ENCODE results near the gene LYST.
A peak's percentile ranks its signal among the peaks of the same experiment; 100 is the strongest.

LYST gene

GRCh38 chr1:235749755-235750300 is 116.9 kb downstream of the LYST start:
- no peak for DNase-seq

GRCh38 chr1:235748747-235749146 is 118.0 kb downstream of the LYST start:
- no peak for DNase-seq

- no peak for DNase-seq
These were observed 120.5 kb downstream of the LYST start for GRCh38 chr1:235746245-235746644.

- no peak for DNase-seq
These were observed 121.1 kb downstream of the LYST start for GRCh38 chr1:235745503-235746136.

GRCh38 chr1:235742914-235743599 is 123.6 kb downstream of the LYST start:
- no peak for DNase-seq

GRCh38 chr1:235741294-235741693 is 125.4 kb downstream of the LYST start:
- DNase-seq = no peak

- DNase-seq = no peak
These were observed 127.1 kb downstream of the LYST start for GRCh38 chr1:235739631-235740030.

GRCh38 chr1:235739124-235739523 is 127.6 kb downstream of the LYST start:
- no peak for DNase-seq

- no peak for DNase-seq
These were observed 129.0 kb downstream of the LYST start for GRCh38 chr1:235737751-235738150.

- DNase-seq = no peak
These were observed 130.4 kb downstream of the LYST start for GRCh38 chr1:235736263-235736662.

GRCh38 chr1:235735621-235736020 is 131.1 kb downstream of the LYST start:
- DNase-seq = no peak

- DNase-seq = peak in 1 of 2 donors; percentile 13
These were observed 132.4 kb downstream of the LYST start for GRCh38 chr1:235734335-235734734.

- no peak for DNase-seq
These were observed 136.7 kb downstream of the LYST start for GRCh38 chr1:235730007-235730406.

- no peak for DNase-seq
These were observed 140.1 kb downstream of the LYST start for GRCh38 chr1:235726557-235726956.

GRCh38 chr1:235725434-235725833 is 141.3 kb downstream of the LYST start:
- DNase-seq = no peak

- DNase-seq = no peak
These were observed 142.0 kb downstream of the LYST start for GRCh38 chr1:235724730-235725129.

GRCh38 chr1:235722858-235723257 is 143.8 kb downstream of the LYST start:
- DNase-seq = no peak

- DNase-seq = no peak
These were observed 144.7 kb downstream of the LYST start for GRCh38 chr1:235721982-235722381.

GRCh38 chr1:235720544-235720943 is 146.2 kb downstream of the LYST start:
- DNase-seq = no peak

- no peak for DNase-seq
These were observed 152.4 kb downstream of the LYST start for GRCh38 chr1:235714205-235714897.

GRCh38 chr1:235712812-235713211 is 153.9 kb downstream of the LYST start:
- DNase-seq = no peak

GRCh38 chr1:235710687-235711086 is 156.0 kb downstream of the LYST start:
- DNase-seq = no peak

GRCh38 chr1:235709018-235709417 is 157.7 kb downstream of the LYST start:
- DNase-seq = no peak
